ENCODE data around the gene TTC34. TPM values are rescaled to one million over a fixed set of nuclear protein-coding genes. Genes with fewer than 3 reads are reported as not detected.

TTC34 gene
- total and polyA plus RNA-seq, 2 donors from 2014 or later: 0.15 to 2.4 TPM

DNA sequence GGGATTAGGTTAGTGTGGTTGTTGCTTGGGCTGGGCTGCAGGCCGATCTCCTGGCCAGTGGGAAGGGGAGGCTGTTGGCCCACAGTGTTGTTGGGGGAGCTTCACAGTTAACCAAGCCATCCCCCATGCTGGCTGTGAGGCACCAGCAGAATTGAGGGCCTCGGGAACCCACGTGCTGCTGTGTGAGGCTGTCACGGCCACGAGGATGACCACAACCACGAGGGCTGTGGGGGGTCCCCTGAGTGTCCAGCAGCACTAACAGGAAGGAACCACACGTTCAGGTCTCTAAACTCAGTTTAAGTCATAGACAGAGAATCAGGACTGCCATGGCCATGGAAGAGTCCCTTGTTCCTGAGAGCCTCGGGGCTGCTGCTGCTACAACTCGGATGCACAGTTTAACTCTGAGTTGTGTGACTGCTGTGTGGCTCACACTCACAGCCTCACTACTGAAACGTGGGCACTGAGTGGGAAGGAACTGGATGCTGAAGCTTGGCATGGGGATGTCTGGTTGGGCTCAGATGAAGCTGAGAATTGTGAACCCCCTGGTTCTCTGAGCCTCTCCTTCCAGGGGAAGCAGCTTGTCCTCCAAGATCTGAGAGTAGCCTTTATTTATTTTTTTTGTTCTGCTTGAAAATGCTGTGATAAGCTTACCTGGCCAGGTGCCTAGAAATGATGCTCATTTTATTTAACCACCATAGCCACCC is 163.9 kb downstream of the TTC34 start:
- Histone ChIP-seq H3K36me3 (ENCODE audit: control insufficient read depth in 2 of 3, insufficient read depth in 3 of 3, low read length in 3 of 3) (no peaks in the 10 kb centered on the region), H3K4me3 (ENCODE audit: low read length in 3 of 3) (no peak overlapping the region), H3K27ac (ENCODE audit: low read depth in 2 of 2, low read length in 2 of 2) (no peak overlapping the region), H3K9me3 (ENCODE audit: control insufficient read depth in 2 of 3, insufficient read depth in 1 of 3, low read length in 3 of 3) (peaks cover 0 to 6% (median 0%) of the 10 kb centered on the region in 3 donors), H3K9ac (ENCODE audit: low read length in 3 of 3) (no peak overlapping the region), H3K27me3 (ENCODE audit: control insufficient read depth, insufficient read depth, low read length) (no peaks in the 10 kb centered on the region), H3K4me1 (ENCODE audit: control insufficient read depth in 2 of 3, insufficient read depth in 2 of 3, low read depth in 1 of 3, low read length in 3 of 3) (peaks cover 0 to 9% (median 0%) of the 10 kb centered on the region in 3 donors)
- DNase-seq (no peak), FAIRE-seq (no peak)
- TF ChIP-seq CTCF (IDR thresholded peaks at IDR 0.05; ENCODE audit: borderline replicate concordance, extremely low read depth, insufficient read depth): no peak
- intact Hi-C loops (cut with DNase I): no loop called here

DNA sequence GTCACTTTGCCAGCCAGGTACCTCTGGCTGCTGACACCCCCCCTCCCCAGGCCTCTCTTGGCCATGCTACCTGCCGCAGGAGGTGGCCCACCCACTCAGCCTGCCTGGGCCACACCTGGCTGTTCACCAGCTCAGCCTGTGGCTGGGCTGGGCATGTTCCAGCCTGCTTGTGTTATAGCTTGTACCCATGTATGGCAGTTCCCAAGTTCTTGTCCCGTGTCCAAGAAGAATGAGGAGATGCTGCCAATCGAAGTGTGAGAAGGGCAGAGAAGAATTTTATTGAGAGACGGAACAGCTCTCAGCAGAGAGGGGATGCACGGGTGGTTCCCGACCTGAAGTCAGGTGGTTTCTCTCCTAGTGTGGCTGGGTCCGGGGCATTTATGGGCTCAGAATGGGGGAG is 164.8 kb downstream of the TTC34 start:
- DNase-seq (no peak), FAIRE-seq (no peak)
- no peaks in the 10 kb centered on the region for H3K27me3 ChIP-seq (ENCODE audit: control insufficient read depth, insufficient read depth, low read length)
- TF ChIP-seq CTCF (IDR thresholded peaks at IDR 0.05; ENCODE audit: borderline replicate concordance, extremely low read depth, insufficient read depth): no peak
- H3K4me1 ChIP-seq (ENCODE audit: control insufficient read depth in 2 of 3, insufficient read depth in 2 of 3, low read depth in 1 of 3, low read length in 3 of 3): no peaks in the 10 kb centered on the region
- H3K27ac ChIP-seq (ENCODE audit: low read depth in 2 of 2, low read length in 2 of 2): no peak overlapping the region
- H3K36me3 ChIP-seq (ENCODE audit: control insufficient read depth in 2 of 3, insufficient read depth in 3 of 3, low read length in 3 of 3): no peaks in the 10 kb centered on the region
- no peak overlapping the region for H3K4me3 ChIP-seq (ENCODE audit: low read length in 3 of 3)
- no peak overlapping the region for H3K9ac ChIP-seq (ENCODE audit: low read length in 3 of 3)
- intact Hi-C loops (cut with DNase I): no loop called here
- H3K9me3 ChIP-seq (ENCODE audit: control insufficient read depth in 2 of 3, insufficient read depth in 1 of 3, low read length in 3 of 3): peaks cover 0 to 6% (median 0%) of the 10 kb centered on the region in 3 donors

GRCh38 chr1:2635361-2636010 is 166.0 kb downstream of the TTC34 start:
- intact Hi-C loops (cut with DNase I): no loop called here
- DNase-seq (no peak), FAIRE-seq (no peak)
- H3K36me3 ChIP-seq (ENCODE audit: control insufficient read depth in 2 of 3, insufficient read depth in 3 of 3, low read length in 3 of 3): no peaks in the 10 kb centered on the region
- H3K4me3 ChIP-seq (ENCODE audit: low read length in 3 of 3): no peak overlapping the region
- no peaks in the 10 kb centered on the region for H3K4me1 ChIP-seq (ENCODE audit: control insufficient read depth in 2 of 3, insufficient read depth in 2 of 3, low read depth in 1 of 3, low read length in 3 of 3)
- H3K9me3 ChIP-seq (ENCODE audit: control insufficient read depth in 2 of 3, insufficient read depth in 1 of 3, low read length in 3 of 3): peaks cover 0 to 6% (median 1%) of the 10 kb centered on the region in 3 donors
- no peak overlapping the region for H3K9ac ChIP-seq (ENCODE audit: low read length in 3 of 3)
- no peak for TF ChIP-seq CTCF (IDR thresholded peaks at IDR 0.05; ENCODE audit: borderline replicate concordance, extremely low read depth, insufficient read depth)
- H3K27me3 ChIP-seq (ENCODE audit: control insufficient read depth, insufficient read depth, low read length): peaks cover 4% of the 10 kb centered on the region
- H3K27ac ChIP-seq (ENCODE audit: low read depth in 2 of 2, low read length in 2 of 2): no peak overlapping the region
